Placental epithelial cell (primary cell): ENCODE data around the gene OR5H1. TPM values are rescaled to one million over a fixed set of nuclear protein-coding genes. Genes with fewer than 3 reads are reported as not detected.

Source experiments
- total RNA-seq: library from RNA; depleted of rRNA; stranded (reverse); fragments of >200 nt; gene quantifications from 2 replicates; pipeline ENCODE4 v1.2.3, GENCODE V29; 2012

The OR5H1 gene
- not detected in 2 replicates for total RNA-seq

DNA sequence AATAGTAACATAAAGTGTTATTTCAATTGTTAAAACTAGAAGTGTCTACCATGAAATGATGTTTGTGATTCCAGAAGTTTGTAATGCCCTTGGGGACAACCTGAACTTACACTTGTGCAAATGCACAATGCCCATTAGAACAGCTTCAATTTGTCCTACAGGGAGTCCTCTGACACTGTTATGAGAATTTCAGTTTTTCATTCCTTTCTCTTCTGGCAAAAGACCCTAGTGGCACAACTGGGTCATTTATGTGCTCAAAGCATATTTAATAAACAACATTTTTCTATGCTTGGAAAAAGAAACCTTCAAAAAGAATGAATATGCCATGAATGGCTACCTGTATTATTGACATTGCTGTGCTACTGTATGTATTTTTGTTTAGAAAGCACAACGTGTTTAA is at the start of gene OR5H1:
TSS of gene OR5H1 (plus strand) at position 301 of the 400 bp plus-strand sequence. CDS start 1,977 bp downstream, outside the sequence.

DNA sequence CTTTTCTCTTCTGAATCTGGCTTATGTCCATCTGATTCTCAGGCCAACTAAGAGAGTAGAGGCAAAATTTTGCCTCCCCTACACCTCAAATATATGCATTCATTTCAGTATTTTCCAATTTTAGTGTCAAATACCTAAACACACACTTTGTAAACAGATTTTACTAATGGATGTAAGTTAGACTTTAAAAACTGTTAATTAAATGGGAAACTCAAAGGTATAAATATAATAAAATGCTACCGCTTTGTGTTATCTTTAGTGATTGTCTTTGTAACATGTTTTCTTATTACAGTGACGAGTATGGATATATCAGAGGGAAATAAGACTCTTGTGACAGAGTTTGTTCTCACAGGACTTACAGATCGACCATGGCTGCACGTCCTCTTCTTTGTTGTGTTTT is 43.6 kb upstream of the OR5H1 start, which contains the start of gene OR5AC2:
TSS of gene OR5AC2 (plus strand) at position 301 of the 400 bp plus-strand sequence. CDS start at position 301, 0 bp downstream.

DNA sequence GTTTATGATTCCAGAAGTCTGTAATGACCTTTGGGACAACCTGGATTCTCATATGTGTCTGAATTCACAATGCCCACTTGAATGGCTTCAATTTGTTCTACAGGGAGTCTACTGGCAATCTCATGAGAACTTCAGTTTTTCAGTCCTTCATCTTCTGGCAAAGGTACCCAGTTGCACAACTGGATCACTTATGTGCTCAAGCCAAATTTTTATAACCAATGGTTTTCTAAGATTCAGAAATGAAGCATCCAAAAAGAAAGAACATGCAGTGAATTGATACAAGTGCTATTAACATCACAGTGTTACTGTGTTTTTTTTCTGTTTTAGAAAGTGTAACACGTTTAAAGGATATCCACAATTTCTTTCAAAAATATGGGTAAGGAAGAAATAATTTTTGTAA is 16.7 kb downstream of the OR5H1 start, which contains the start of gene OR5H14:
TSS of gene OR5H14 (plus strand) at position 301 of the 400 bp plus-strand sequence. CDS start 1,907 bp downstream, outside the sequence.

GRCh38 chr3:98166396-98166795 is 35.9 kb downstream of the OR5H1 start, which contains the start of gene OR5H15:
Gene OR5H15, plus strand, starts transcription at chr3:98166696. Its CDS starts 2,004 bp downstream, at chr3:98168700.

Other genes starting within 250 kb of the OR5H1 start
- gene RIOX2, start 158.3 kb upstream of the OR5H1 start, total RNA-seq = 52.2 and 67.3 TPM in 2 replicates
- gene GABRR3, start 95.4 kb upstream of the OR5H1 start, total RNA-seq = not detected in 2 replicates
- gene OR5AC2, start 43.5 kb upstream of the OR5H1 start, total RNA-seq = not detected in 2 replicates
- not detected in 2 replicates for gene OR5H14, start 16.8 kb downstream of the OR5H1 start, total RNA-seq
- gene OR5H15, start 36.0 kb downstream of the OR5H1 start, total RNA-seq = not detected in 2 replicates
- gene OR5H6, start 133.5 kb downstream of the OR5H1 start, total RNA-seq = not detected in 2 replicates
- not detected in 2 replicates for gene OR5H2, start 151.8 kb downstream of the OR5H1 start, total RNA-seq
- gene OR5K4, start 223.1 kb downstream of the OR5H1 start, total RNA-seq = not detected in 2 replicates